ENCODE results near the gene PALM.
A peak's percentile ranks its signal among the peaks of the same experiment; 100 is the strongest.
"Not testable (repeated sequence)": the region's sequence is repeated elsewhere in the genome, so short reads cannot be mapped to it uniquely, and the experiment has no call there.

PALM gene

DNA sequence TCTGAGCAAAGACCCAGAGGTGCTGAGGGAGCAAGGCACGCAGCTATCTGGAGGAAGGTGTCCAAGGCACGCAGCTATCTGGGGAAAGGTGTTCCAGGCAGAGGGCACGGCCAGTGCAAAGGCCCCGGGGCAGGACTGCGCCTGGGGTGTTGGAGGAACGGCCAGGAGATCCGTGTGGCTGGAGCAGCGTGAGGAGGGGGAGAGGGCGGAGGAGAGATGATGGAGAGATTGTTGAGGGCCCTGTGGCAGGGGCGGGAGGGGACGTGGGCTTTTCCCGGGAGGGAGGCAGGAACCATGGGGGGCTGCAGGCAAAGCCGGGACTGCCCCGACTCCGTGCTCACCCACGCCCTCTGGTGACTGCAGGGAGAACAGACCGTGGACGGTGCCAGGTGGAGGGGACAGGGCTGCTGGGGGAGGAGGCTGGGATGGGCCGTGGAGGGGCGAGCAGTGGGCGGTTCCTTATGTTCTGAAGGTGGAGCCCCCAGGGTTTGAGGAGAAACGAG lies 28.9 kb downstream of the PALM start:
- ChIA-PET CTCF (interaction anchor here (1.1 kb wide), 1 partner anchor 68 kb away, joined by 4 read pairs; no protein-coding TSS in a partner anchor), POLR2A (interaction anchor here (0.7 kb wide), 2 partner anchors 74 to 149 kb away, joined by 3 to 4 read pairs; partner anchors contain the start of gene RNF126)
- TF ChIP-seq SP1 (IDR thresholded peaks at IDR 0.05) (no peak), BHLHE40 (IDR thresholded peaks at IDR 0.05; ENCODE audit: borderline replicate concordance) (no peak), FOXM1 (IDR thresholded peaks at IDR 0.05; ENCODE audit: borderline replicate concordance) (no peak), TARDBP (IDR thresholded peaks at IDR 0.05) (no peak), LEF1 (IDR thresholded peaks at IDR 0.05; ENCODE audit: borderline replicate concordance) (no peak), ZNF384 (IDR thresholded peaks at IDR 0.05) (no peak), FOXK2 (IDR thresholded peaks at IDR 0.05) (no peak), HDGF (IDR thresholded peaks at IDR 0.05; ENCODE audit: borderline replicate concordance) (no peak), CTBP1 (IDR thresholded peaks at IDR 0.05; ENCODE audit: borderline replicate concordance) (no peak), ELF4 (IDR thresholded peaks at IDR 0.05) (no peak), NFRKB (IDR thresholded peaks at IDR 0.05) (no peak)
- TF ChIP-seq, protein P1, sequence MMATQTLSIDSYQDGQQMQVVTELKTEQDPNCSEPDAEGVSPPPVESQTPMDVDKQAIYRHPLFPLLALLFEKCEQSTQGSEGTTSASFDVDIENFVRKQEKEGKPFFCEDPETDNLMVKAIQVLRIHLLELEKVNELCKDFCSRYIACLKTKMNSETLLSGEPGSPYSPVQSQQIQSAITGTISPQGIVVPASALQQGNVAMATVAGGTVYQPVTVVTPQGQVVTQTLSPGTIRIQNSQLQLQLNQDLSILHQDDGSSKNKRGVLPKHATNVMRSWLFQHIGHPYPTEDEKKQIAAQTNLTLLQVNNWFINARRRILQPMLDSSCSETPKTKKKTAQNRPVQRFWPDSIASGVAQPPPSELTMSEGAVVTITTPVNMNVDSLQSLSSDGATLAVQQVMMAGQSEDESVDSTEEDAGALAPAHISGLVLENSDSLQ (IDR thresholded peaks at IDR 0.05): no peak
- peak; percentile 86 for DNase-seq (ENCODE audit: extremely low spot score)

DNA sequence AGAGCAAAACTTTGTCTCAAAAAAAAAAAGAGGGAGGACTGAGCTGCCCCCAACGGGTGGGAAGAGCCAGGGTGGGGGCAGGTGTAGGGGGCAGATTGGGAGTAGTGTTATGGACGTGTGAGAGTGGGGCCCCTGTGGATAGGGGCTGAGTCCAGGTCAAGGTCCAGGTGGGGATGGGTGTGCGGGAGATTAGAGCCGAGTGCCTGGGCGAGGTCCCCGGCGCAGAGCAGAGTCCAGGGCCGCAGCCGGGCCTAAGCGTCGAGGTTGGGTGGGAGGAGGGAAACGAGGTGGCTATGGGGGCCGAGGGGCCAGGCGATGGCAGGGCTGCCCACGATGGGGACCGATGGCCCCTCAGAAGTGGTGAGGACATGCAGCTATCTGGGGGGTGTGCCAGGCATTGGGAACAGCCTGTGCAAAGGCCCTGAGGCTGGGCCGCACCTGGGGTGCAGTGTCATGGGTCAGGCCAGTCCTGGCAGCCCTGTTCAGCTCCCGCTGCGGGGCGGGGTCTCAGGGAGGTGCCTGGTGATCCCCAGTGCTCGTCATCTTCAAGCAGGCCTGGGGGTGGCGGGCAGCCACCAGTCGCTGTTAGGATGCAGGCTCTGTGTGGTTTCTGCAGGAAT lies 29.9 kb downstream of the PALM start:
- POLR2A ChIA-PET: no interaction called here
- TF ChIP-seq HDGF (IDR thresholded peaks at IDR 0.05; ENCODE audit: borderline replicate concordance) (no peak), SP1 (IDR thresholded peaks at IDR 0.05) (no peak), SUZ12 (IDR thresholded peaks at IDR 0.05) (no peak), ARNT (IDR thresholded peaks at IDR 0.05) (no peak), LEF1 (IDR thresholded peaks at IDR 0.05; ENCODE audit: borderline replicate concordance) (no peak), NFRKB (IDR thresholded peaks at IDR 0.05) (no peak), ZNF384 (IDR thresholded peaks at IDR 0.05) (no peak), CTBP1 (IDR thresholded peaks at IDR 0.05; ENCODE audit: borderline replicate concordance) (no peak), ELF4 (IDR thresholded peaks at IDR 0.05) (no peak)
- no peak for DNase-seq (ENCODE audit: extremely low spot score)
- CTCF ChIA-PET: no interaction called here

DNA sequence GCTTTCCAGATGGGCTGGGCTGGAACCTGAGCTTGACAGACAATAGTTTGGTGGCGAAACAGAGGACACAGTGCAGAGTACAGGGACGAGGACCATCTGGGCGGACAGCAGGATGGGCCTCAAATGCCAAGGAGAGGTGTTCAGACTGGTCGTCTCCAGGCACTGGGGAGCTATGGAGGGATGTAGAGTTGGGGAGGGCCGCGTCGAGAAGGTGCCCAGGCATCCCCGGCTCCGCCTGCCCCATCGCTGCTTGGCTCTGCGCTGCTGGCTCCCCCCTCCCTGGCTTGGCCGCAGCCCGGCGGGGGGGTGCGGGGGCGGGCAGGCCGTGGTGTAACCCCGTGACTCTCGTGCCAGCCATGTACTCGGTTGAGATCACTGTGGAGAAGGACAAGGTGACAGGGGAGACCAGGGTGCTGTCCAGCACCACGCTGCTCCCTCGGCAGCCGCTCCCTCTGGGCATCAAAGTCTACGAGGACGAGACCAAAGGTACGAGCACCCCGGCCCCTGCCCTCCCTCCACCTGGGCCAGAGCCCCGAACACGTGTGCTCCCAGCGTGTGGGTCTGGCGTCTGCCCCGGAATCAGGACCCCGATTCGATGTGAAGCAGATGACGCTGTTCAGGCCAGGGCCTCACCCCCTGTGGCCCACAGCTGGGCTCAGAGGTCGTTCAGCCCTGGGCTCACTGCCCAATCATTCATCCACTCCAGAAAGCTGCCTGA lies 31.4 kb downstream of the PALM start:
- TF ChIP-seq NFRKB (IDR thresholded peaks at IDR 0.05): no peak
- ChIA-PET POLR2A (no interaction called here), CTCF (no interaction called here)
- DNase-seq (ENCODE audit: extremely low spot score): no peak

DNA sequence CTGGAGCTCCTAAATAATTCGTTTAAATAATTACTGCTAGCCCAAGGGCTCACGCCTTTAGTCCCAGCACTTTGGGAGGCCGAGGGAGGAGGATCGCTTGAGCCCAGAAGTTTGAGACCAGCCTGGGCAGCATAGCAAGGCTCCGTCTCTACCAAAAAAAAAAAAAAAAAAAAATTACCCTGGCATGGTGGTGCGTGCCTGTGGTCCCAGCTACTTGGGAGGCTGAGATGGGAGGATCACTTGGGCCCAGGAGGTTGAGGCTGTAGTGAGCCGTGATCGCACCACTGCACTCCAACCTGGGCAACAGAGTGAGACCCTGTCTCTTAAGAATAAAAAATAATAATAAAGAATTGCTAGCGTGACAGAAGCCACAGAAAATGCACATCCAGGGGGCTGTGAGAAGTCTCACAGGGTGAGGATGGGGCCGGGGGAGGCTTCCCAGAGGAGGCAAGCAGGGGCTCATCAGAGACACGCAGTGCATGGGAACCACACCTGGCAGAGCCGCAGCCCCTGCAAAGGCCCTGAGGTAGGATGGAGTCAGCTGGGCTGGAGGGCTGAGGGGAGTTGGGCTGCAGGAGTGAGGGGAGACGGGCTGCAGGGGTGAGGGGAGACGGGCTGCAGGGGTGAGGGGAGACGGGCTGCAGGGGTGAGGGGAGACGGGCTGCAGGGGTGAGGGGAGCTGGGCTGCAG lies 32.2 kb downstream of the PALM start:
- POLR2A ChIA-PET; CTCF ChIA-PET; DNase-seq (ENCODE audit: extremely low spot score): not testable (repeated sequence)

DNA sequence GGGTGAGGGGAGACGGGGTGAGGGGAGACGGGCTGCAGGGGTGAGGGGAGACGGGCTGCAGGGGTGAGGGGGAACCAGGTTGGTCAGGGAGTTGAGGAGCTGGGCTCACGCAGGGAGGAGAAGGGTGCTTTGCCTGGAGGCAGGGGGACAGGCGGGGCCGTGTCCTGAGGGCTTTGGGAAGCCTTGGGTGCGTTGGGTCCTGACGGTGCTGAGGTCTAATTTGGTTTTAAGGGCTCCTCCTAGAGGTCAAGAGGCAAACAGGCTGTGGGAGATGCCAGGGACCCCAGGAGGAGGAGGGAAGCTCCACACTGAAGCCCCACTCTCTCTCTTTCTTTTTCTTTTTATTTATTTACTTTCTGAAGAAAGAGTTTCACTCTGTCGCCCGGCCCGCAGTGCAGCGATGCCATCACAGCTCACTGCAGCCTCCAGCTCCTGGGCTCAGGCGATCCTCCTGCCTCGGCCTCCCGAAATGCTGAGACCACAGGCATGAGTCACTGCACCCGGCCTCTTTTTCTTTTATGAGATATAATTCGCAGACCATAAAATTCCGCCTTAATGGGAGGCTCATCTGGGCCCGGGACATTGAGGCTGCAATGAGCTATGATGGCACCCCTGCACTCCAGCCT lies 32.9 kb downstream of the PALM start:
- CTCF ChIA-PET: interaction anchor here (0.7 kb wide), 2 partner anchors 14 to 21 kb away, joined by 3 read pairs; no protein-coding TSS in a partner anchor
- POLR2A ChIA-PET: no interaction called here
- no peak for TF ChIP-seq ZNF384 (IDR thresholded peaks at IDR 0.05)
- no peak for TF ChIP-seq FOXM1 (IDR thresholded peaks at IDR 0.05; ENCODE audit: borderline replicate concordance)
- TF ChIP-seq, protein P1 (IDR thresholded peaks at IDR 0.05): no peak
- no peak for TF ChIP-seq ELF4 (IDR thresholded peaks at IDR 0.05)
- no peak for TF ChIP-seq FOXA1 (IDR thresholded peaks at IDR 0.05)
- TF ChIP-seq SUZ12 (IDR thresholded peaks at IDR 0.05): no peak
- TF ChIP-seq NFRKB (IDR thresholded peaks at IDR 0.05): no peak
- no peak for TF ChIP-seq CTBP1 (IDR thresholded peaks at IDR 0.05; ENCODE audit: borderline replicate concordance)
- no peak for TF ChIP-seq LEF1 (IDR thresholded peaks at IDR 0.05; ENCODE audit: borderline replicate concordance)
- no peak for TF ChIP-seq BHLHE40 (IDR thresholded peaks at IDR 0.05; ENCODE audit: borderline replicate concordance)
- no peak for TF ChIP-seq FOXK2 (IDR thresholded peaks at IDR 0.05)
- DNase-seq (ENCODE audit: extremely low spot score): peak; percentile 52

DNA sequence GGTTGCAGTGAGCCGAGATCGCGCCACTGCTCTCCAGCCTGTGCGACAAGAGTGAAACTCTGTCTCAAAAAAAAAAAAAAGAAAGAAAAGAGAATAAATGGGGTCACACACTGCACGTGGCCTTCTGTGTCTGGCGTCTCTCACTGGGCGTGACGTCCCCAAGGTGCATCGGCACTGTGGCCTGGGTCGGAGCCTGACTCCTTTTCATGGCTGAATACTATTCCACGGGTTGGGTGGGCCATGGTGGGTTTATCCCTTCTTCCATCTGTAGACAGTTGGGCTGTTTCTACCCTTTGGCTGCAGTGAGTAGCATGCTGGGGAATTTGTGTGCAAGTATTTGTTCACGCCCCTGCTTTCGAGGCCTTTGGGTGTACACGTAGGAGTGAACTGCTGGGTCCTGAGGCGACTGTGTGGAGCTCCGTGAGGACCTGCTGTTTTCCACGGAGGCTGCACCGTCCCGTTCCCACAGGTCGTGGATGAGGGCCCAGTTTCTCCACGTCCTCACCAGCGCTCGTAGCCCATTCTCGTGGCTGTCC lies 33.9 kb downstream of the PALM start:
- ChIA-PET POLR2A (no interaction called here), CTCF (no interaction called here)
- TF ChIP-seq CTBP1 (IDR thresholded peaks at IDR 0.05; ENCODE audit: borderline replicate concordance): no peak
- no peak for TF ChIP-seq LEF1 (IDR thresholded peaks at IDR 0.05; ENCODE audit: borderline replicate concordance)
- TF ChIP-seq HDGF (IDR thresholded peaks at IDR 0.05; ENCODE audit: borderline replicate concordance): no peak
- no peak for TF ChIP-seq SP1 (IDR thresholded peaks at IDR 0.05)
- TF ChIP-seq NFRKB (IDR thresholded peaks at IDR 0.05): no peak
- no peak for TF ChIP-seq SUZ12 (IDR thresholded peaks at IDR 0.05)
- TF ChIP-seq FOXA1 (IDR thresholded peaks at IDR 0.05): no peak
- no peak for TF ChIP-seq BHLHE40 (IDR thresholded peaks at IDR 0.05; ENCODE audit: borderline replicate concordance)
- TF ChIP-seq, protein P1 (IDR thresholded peaks at IDR 0.05): no peak
- no peak for TF ChIP-seq ELF4 (IDR thresholded peaks at IDR 0.05)
- no peak for TF ChIP-seq ZNF384 (IDR thresholded peaks at IDR 0.05)
- TF ChIP-seq L3MBTL2 (conservative IDR thresholded peaks at IDR 0.05): no peak
- no peak for TF ChIP-seq TARDBP (IDR thresholded peaks at IDR 0.05)

More for the DNA sequence above, 33.9 kb downstream of the PALM start:
- no peak for DNase-seq (ENCODE audit: extremely low spot score)
